Panc1 (cell line): ENCODE data around the gene PHKB.

ENCODE experiments used
- TF ChIP-seq, protein P1 (sequence below): fragments of 450-650 bp; IDR thresholded peaks from 2 replicates; pipeline ENCODE4 v1.5.1; 2017; ENCODE audit warnings: mild to moderate bottlenecking
- TF ChIP-seq, protein P2 (sequence below), 2 experiments: IDR thresholded peaks; 2 replicates each; pipeline ENCODE4 v1.6.1; 2011 to 2012; ENCODE audit warnings: low read depth in 2 of 2, control low read depth in 1 of 2, low read length in 1 of 2, mild to moderate bottlenecking in 1 of 2, moderate library complexity in 1 of 2; ENCODE audit not compliant: insufficient read depth in 1 of 2

DNA sequence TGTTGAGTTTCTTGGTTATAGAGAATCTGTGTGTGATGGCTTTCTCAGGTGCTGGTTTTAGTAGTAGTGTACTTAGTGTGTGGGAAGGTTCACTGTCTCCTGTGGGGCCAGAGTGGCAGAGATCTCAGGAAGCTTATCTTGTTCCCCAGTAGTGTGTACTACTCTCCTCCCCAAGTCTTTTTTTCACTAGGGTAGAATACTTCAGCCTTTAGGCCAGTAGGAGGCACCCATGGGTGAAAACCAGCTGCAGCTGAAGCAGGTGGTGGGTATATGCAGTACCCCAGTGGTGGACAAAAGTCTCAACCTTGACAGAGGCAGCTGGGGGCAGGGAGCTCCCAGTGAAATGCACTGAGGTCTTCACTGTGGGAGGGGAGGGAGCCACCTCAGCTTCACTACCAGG lies 109.9 kb downstream of the PHKB start:
- TF ChIP-seq, protein P1, sequence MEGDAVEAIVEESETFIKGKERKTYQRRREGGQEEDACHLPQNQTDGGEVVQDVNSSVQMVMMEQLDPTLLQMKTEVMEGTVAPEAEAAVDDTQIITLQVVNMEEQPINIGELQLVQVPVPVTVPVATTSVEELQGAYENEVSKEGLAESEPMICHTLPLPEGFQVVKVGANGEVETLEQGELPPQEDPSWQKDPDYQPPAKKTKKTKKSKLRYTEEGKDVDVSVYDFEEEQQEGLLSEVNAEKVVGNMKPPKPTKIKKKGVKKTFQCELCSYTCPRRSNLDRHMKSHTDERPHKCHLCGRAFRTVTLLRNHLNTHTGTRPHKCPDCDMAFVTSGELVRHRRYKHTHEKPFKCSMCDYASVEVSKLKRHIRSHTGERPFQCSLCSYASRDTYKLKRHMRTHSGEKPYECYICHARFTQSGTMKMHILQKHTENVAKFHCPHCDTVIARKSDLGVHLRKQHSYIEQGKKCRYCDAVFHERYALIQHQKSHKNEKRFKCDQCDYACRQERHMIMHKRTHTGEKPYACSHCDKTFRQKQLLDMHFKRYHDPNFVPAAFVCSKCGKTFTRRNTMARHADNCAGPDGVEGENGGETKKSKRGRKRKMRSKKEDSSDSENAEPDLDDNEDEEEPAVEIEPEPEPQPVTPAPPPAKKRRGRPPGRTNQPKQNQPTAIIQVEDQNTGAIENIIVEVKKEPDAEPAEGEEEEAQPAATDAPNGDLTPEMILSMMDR, result no peak
- TF ChIP-seq, protein P2, sequence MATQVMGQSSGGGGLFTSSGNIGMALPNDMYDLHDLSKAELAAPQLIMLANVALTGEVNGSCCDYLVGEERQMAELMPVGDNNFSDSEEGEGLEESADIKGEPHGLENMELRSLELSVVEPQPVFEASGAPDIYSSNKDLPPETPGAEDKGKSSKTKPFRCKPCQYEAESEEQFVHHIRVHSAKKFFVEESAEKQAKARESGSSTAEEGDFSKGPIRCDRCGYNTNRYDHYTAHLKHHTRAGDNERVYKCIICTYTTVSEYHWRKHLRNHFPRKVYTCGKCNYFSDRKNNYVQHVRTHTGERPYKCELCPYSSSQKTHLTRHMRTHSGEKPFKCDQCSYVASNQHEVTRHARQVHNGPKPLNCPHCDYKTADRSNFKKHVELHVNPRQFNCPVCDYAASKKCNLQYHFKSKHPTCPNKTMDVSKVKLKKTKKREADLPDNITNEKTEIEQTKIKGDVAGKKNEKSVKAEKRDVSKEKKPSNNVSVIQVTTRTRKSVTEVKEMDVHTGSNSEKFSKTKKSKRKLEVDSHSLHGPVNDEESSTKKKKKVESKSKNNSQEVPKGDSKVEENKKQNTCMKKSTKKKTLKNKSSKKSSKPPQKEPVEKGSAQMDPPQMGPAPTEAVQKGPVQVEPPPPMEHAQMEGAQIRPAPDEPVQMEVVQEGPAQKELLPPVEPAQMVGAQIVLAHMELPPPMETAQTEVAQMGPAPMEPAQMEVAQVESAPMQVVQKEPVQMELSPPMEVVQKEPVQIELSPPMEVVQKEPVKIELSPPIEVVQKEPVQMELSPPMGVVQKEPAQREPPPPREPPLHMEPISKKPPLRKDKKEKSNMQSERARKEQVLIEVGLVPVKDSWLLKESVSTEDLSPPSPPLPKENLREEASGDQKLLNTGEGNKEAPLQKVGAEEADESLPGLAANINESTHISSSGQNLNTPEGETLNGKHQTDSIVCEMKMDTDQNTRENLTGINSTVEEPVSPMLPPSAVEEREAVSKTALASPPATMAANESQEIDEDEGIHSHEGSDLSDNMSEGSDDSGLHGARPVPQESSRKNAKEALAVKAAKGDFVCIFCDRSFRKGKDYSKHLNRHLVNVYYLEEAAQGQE (IDR thresholded peaks at IDR 0.05; ENCODE audit: insufficient read depth in 1 of 2, low read depth in 2 of 2, low read length in 1 of 2), result no peak
